GM12878 (cell line): ENCODE data around the gene CYP2J2. TPM values are rescaled to one million over a fixed set of nuclear protein-coding genes. Genes with fewer than 3 reads are reported as not detected.

Source experiments
- ATAC-seq: fragments of 200-7000 bp; cut with Tn5 transposase; 3 replicates; pipeline ENCODE4 v1.9.1; 2020; ENCODE audit warnings: mild to moderate bottlenecking, moderate library complexity
- BruUV-seq: library from RNA; stranded (reverse); fragments of 400-500 nt; replicated peaks from 2 replicates; lab custom pipeline; 2021; lab: Mats Ljungman, UMichigan
- CTCF ChIA-PET: fragments of 300-600 bp; sonication (Branson Sonifier 250); formaldehyde crosslinking; extraction: SDS; loops from one replicate; lab custom pipeline; 2021; ENCODE audit warnings: inconsistent platforms; lab: Yijun Ruan, JAX
- POLR2A ChIA-PET: fragments of 350-600 bp; formaldehyde crosslinking; extraction: SDS; loops from one replicate; lab custom pipeline; 2021; ENCODE audit warnings: inconsistent platforms; lab: Charles Lee
- RAD21 ChIA-PET: fragments of 300-600 bp; sonication (Branson Sonifier 250); formaldehyde crosslinking; loops from one replicate; lab custom pipeline; 2023; ENCODE audit warnings: antibody characterized with exemption; ENCODE audit not compliant: unreplicated experiment; lab: Charles Lee
- SMC1A ChIA-PET: fragments of 300-600 bp; sonication (Branson Sonifier 250); formaldehyde crosslinking; loops from one replicate; lab custom pipeline; 2023; ENCODE audit not compliant: unreplicated experiment, uncharacterized antibody; lab: Charles Lee
- DNase-seq: peaks from one replicate; pipeline ENCODE4 v3.0.0-alpha.2; 2011; ENCODE audit warnings: low read depth, low spot score
- FAIRE-seq: peaks from 3 replicates; lab custom pipeline; 2011; peaks lifted over from hg19 to GRCh38; lab: Jason Lieb, UNC
- H2AFZ ChIP-seq: 2 replicates; pipeline ENCODE4 v1.6.0; 2011; ENCODE audit warnings: low read depth, low read length, control low read depth; ENCODE audit not compliant: control insufficient read depth
- H3K27ac ChIP-seq: 2 replicates; pipeline ENCODE4 v1.5.1; 2011; ENCODE audit warnings: control low read depth; ENCODE audit not compliant: control insufficient read depth, insufficient read depth
- H3K27me3 ChIP-seq, 2 experiments: replicated peaks in 1 of 2; 2 replicates each; pipeline versions ENCODE4 v1.6.0 to v1.6.1; 2011; ENCODE audit warnings: low read length in 1 of 2; ENCODE audit not compliant: control insufficient read depth in 2 of 2, insufficient read depth in 2 of 2
- H3K36me3 ChIP-seq, 2 experiments: 2 replicates each; pipeline ENCODE4 v1.5.1; 2011; ENCODE audit warnings: low read length in 1 of 2; ENCODE audit not compliant: control insufficient read depth in 2 of 2, insufficient read depth in 2 of 2
- H3K4me1 ChIP-seq: 2 replicates; pipeline ENCODE4 v1.6.1; 2011; ENCODE audit warnings: mild to moderate bottlenecking, low read length, moderate library complexity, mixed read lengths; ENCODE audit not compliant: control insufficient read depth, insufficient read depth
- H3K4me2 ChIP-seq: 2 replicates; pipeline ENCODE4 v1.6.0; 2011; ENCODE audit warnings: control low read depth; ENCODE audit not compliant: control insufficient read depth, insufficient read depth
- H3K4me3 ChIP-seq: fragments of 200-600 bp; sonication (generic); 2 replicates; pipeline ENCODE4 v1.5.1; 2016
- H3K79me2 ChIP-seq: 2 replicates; pipeline ENCODE4 v1.6.0; 2011; ENCODE audit warnings: low read length; ENCODE audit not compliant: control insufficient read depth, insufficient read depth
- H3K9ac ChIP-seq: 2 replicates; pipeline ENCODE4 v1.8.0; 2011; ENCODE audit warnings: low read length, control low read depth, mixed read lengths; ENCODE audit not compliant: control insufficient read depth, insufficient read depth
- H3K9me3 ChIP-seq: replicated peaks from 3 replicates; pipeline ENCODE4 v1.5.1; 2011; ENCODE audit warnings: mild to moderate bottlenecking, low read length; ENCODE audit not compliant: control insufficient read depth, insufficient read depth
- H4K20me1 ChIP-seq: 2 replicates; pipeline ENCODE4 v1.6.0; 2011; ENCODE audit not compliant: control insufficient read depth, insufficient read depth
- FOS ChIP-seq: IDR thresholded peaks from 3 replicates; pipeline ENCODE4 v1.6.1; 2011; ENCODE audit warnings: borderline replicate concordance; ENCODE audit not compliant: insufficient read length; ENCODE audit errors: extremely low read depth
- SREBF1 ChIP-seq: IDR thresholded peaks from 2 replicates; pipeline ENCODE4 v1.6.1; 2012; ENCODE audit warnings: mild to moderate bottlenecking, low read length
- SREBF2 ChIP-seq: IDR thresholded peaks from 2 replicates; pipeline ENCODE4 v1.6.1; 2012; ENCODE audit warnings: mild to moderate bottlenecking, low read length
- TBL1XR1 ChIP-seq: IDR thresholded peaks from 2 replicates; pipeline ENCODE4 v1.6.1; 2012; ENCODE audit warnings: low read depth, low read length, improper control_type of control experiment
- ZNF384 ChIP-seq: IDR thresholded peaks from 2 replicates; pipeline ENCODE4 v1.6.1; 2012; ENCODE audit warnings: low read depth, mild to moderate bottlenecking, low read length, improper control_type of control experiment, borderline replicate concordance
- WGBS: methylation state at CpG from one replicate; pipeline ENCODE4 v1.1.6; 2016; ENCODE audit warnings: low lambda C conversion rate; ENCODE audit not compliant: insufficient replicate concordance, insufficient coverage; ENCODE audit errors: missing lambda C conversion rate; 5-methylcytosine and 5-hydroxymethylcytosine counted together
- in situ Hi-C: fragments of 300-500 bp; cut with MboI; formaldehyde crosslinking; loops from 9 replicates; pipeline ENCODE4 v1.14.3; 2018; ENCODE audit warnings: mixed read lengths
- intact Hi-C: fragments of 100-400 bp; cut with micrococcal nuclease; formaldehyde crosslinking; loops from one replicate; pipeline ENCODE4 v1.14.2; 2022; ENCODE audit not compliant: unreplicated experiment
- polyA plus RNA-seq, 11 experiments: library from polyadenylated mRNA; depleted of rRNA in 4 of 11; unstranded in 6 of 11; stranded (reverse) in 5 of 11; fragments of >200 nt; fragmentation: Nextera tagmentation in 4 of 11; fragmentation: Illumina TruSeq in 1 of 11; extraction: Ambion mirVana in 4 of 11; extraction: Trizol in 1 of 11; gene quantifications; 1 replicate in 1 of 11; 2 replicates in 10 of 11; pipeline versions ENCODE4 v1.2.1 to v1.2.3, GENCODE V29; 2011 to 2016; ENCODE audit warnings: inconsistent platforms in 2 of 11, missing spikeins in 2 of 11, low read depth in 1 of 11
- total RNA-seq, 4 experiments: library from RNA; depleted of rRNA in 3 of 4; stranded (reverse); fragments of >200 nt in 3 of 4; fragmentation: Illumina TruSeq in 1 of 4; extraction: Trizol in 1 of 4; gene quantifications; 2 replicates each; pipeline versions ENCODE4 v1.2.1 to v1.2.3, GENCODE V29; 2013 to 2021

Gene CYP2J2
- total and polyA plus RNA-seq, 10 of the 15 experiments (the other 5 are each of a cell fraction or from before 2014, with no cell fraction given), result 0.06 to 0.34 (median 0.10) TPM; not detected in 3

DNA sequence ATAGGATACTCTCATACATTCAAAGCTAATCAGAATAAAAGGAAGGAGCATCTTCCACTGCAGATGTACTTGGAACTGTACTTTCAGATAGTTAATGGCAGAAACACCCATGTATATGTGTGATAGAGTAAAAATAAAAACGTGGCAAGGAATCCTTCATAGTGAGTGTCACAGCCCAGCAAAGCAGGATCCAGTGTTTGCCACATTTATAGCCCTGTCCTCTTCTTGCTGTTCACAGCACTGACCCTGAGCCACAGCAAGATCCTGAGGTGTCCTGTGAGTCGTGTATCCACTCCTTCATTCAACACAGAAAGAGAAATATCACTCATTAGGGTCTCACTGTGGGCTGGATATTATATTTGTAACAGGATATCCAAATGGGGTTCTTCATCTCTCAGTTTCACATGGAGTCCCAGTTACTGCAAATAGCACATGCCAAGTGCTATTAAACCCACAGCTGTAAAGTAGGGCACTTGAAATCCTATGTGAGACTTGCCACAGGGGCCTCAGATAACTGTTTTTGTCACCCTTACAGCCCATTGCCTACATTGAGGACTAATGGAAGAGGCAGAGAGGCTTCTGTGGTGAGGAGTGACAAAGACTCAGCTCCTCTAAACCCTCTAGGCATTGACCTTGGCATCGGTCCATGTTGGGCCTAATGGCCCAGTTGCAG lies 41.3 kb downstream of the CYP2J2 start:
- DNase-seq (no peak), ATAC-seq (no peak), FAIRE-seq (no peak)
- Histone ChIP-seq H4K20me1 (no peaks in the 10 kb centered on the region), H3K27ac (no peak overlapping the region), H2AFZ (no peak overlapping the region), H3K4me1 (no peaks in the 10 kb centered on the region), H3K9ac (no peak overlapping the region), H3K36me3 (no peaks in the 10 kb centered on the region), H3K4me2 (no peak overlapping the region), H3K79me2 (no peaks in the 10 kb centered on the region), H3K27me3 (no peaks in the 10 kb centered on the region), H3K4me3 (no peak overlapping the region), H3K9me3 (no peaks in the 10 kb centered on the region; the same call in 2 of the 3 replicates)
- in situ Hi-C loops (no loop called here), intact Hi-C loops (no loop called here)
- RAD21 ChIA-PET, result interaction anchor here (1.8 kb wide), 1 partner anchor 62 kb away, joined by 7 read pairs; no protein-coding TSS in a partner anchor
- no TSS peak for BruUV-seq
- 7% methylated on average over 3 of the region's 3 CpGs for WGBS
- POLR2A ChIA-PET, result no interaction called here
- TF ChIP-seq TBL1XR1 (no peak), SREBF1 (no peak)
- SMC1A ChIA-PET, result interaction anchor here (1.4 kb wide), 1 partner anchor 62 kb away, joined by 3 read pairs; no protein-coding TSS in a partner anchor
- CTCF ChIA-PET, result interaction anchor here (1.0 to 2.8 kb wide), 3 partner anchors 8 to 62 kb away, joined by 3 to 15 read pairs (median 4); no protein-coding TSS in a partner anchor

DNA sequence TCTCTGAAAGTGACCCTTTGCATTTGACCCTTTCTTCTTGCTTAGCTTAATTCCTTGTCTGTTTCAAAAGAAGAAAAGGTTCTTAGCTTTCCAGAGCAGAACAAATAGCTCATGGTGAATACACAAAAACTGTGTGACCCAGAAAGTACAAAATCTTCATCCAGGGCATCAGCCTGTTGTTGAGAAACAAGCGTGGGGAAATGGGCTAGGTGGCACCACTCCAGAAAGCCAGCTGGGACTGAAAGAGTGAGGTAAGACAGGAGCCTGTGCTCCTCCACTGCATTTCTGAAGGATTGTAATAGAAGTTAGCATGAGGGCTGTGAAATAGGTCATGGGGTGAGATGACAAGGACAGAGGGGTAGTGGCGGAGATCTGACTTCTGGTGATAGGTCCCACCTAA lies 45.8 kb downstream of the CYP2J2 start:
- Histone ChIP-seq H3K4me1 (no peaks in the 10 kb centered on the region), H3K4me2 (no peak overlapping the region), H3K27me3 (no peaks in the 10 kb centered on the region), H4K20me1 (no peaks in the 10 kb centered on the region), H3K4me3 (no peak overlapping the region), H3K27ac (no peak overlapping the region), H3K9me3 (no peaks in the 10 kb centered on the region; the same call in 1 of the 3 replicates), H3K9ac (no peak overlapping the region), H3K36me3 (no peaks in the 10 kb centered on the region), H3K79me2 (no peaks in the 10 kb centered on the region), H2AFZ (no peak overlapping the region)
- ChIA-PET CTCF (interaction anchor here (1.0 to 4.6 kb wide), 5 partner anchors 13 to 91 kb away, joined by 3 to 94 read pairs (median 22); no protein-coding TSS in a partner anchor), POLR2A (no interaction called here), SMC1A (interaction anchor here (0.6 to 4.8 kb wide), 4 partner anchors 65 to 1595 kb away, joined by 3 to 62 read pairs (median 4); no protein-coding TSS in a partner anchor), RAD21 (interaction anchor here (1.0 to 6.3 kb wide), 2 partner anchors 66 to 70 kb away, joined by 3 to 54 read pairs; no protein-coding TSS in a partner anchor)
- no peak for FAIRE-seq
- 25% methylated on average over 2 of the region's 2 CpGs for WGBS
- ATAC-seq, result no peak
- DNase-seq, result no peak
- no TSS peak for BruUV-seq
- no peak for TF ChIP-seq FOS
- TF ChIP-seq SREBF2, result no peak
- TF ChIP-seq ZNF384, result no peak
- in situ Hi-C loops (no loop called here), intact Hi-C loops (no loop called here)
